ENCODE measurements around the gene PSMG4.

DNA sequence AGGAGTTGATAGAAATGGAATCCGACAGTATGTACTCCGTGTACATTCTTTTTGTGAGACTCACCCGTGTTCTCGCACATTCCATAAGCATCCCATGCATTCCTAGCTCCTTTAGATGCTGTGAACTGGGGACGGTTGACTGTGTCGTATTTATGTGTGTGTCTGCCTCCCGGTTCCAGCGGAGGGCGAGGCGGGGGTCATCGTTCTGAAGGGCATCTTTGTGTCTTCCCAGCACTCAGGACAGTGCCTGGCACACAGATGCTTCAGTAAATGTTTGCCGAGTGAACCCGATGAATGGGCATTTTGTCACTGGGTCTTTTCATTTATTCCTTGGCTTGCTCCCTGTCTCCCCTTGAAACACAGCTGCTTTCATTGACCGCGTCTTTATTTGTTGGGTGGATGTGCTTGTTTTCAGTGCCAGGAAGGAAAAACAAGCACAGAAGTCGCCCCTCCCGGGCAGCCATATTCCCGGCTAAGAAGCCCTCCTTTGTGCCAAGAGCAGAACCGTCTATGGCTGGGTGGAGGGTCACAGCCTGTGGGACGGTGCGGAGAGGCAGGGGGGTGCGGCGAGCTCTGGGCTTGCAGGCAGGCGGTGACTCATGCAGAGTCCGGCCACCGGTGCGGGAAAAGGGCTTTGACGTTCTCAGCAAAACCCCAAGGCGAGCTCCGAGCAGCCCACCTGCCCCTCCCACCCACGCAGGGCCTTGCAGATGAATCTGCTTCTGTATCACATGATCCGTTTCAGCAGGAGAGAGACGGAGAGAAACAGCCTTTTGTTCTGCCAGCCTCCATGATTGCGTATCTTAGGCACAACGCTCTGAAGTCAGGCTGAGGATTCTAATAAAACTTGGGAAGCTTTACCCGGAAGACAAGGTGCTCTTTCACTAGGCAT, 11.2 kb upstream of the PSMG4 start:
- TF ChIP-seq, protein P1, sequence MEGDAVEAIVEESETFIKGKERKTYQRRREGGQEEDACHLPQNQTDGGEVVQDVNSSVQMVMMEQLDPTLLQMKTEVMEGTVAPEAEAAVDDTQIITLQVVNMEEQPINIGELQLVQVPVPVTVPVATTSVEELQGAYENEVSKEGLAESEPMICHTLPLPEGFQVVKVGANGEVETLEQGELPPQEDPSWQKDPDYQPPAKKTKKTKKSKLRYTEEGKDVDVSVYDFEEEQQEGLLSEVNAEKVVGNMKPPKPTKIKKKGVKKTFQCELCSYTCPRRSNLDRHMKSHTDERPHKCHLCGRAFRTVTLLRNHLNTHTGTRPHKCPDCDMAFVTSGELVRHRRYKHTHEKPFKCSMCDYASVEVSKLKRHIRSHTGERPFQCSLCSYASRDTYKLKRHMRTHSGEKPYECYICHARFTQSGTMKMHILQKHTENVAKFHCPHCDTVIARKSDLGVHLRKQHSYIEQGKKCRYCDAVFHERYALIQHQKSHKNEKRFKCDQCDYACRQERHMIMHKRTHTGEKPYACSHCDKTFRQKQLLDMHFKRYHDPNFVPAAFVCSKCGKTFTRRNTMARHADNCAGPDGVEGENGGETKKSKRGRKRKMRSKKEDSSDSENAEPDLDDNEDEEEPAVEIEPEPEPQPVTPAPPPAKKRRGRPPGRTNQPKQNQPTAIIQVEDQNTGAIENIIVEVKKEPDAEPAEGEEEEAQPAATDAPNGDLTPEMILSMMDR (IDR thresholded peaks at IDR 0.05; ENCODE audit: low read depth, low read length, poor library complexity, severe bottlenecking) = no peak
- no peak for TF ChIP-seq EZH2phosphoT487 (IDR thresholded peaks at IDR 0.05; ENCODE audit: borderline replicate concordance, low read length)
